ENCODE data around the gene CCDC9. TPM values are rescaled to one million over a fixed set of nuclear protein-coding genes. Genes with fewer than 3 reads are reported as not detected.

The CCDC9 gene
- total RNA-seq, 1 donor from 2014 or later = 59.4 TPM

- H3K27me3 Mint-ChIP-seq (ENCODE audit: low read depth) = no peaks in the 10 kb centered on the region
- no peak for TF ChIP-seq CTCF (IDR thresholded peaks at IDR 0.05)
- peak overlapping the region; percentile 96 for H3K27ac Mint-ChIP-seq (ENCODE audit: unreplicated experiment)
- H3K4me1 Mint-ChIP-seq (ENCODE audit: low read depth) = peaks cover 32% of the 10 kb centered on the region
- H3K36me3 Mint-ChIP-seq (ENCODE audit: low read depth) = peaks cover 5% of the 10 kb centered on the region
- H3K9me3 Mint-ChIP-seq (ENCODE audit: low read depth) = no peaks in the 10 kb centered on the region
- no peak for DNase-seq (ENCODE audit: low spot score)
- peak overlapping the region; percentile 80 for H3K4me3 Mint-ChIP-seq (ENCODE audit: unreplicated experiment)
These were observed 28.8 kb upstream of the CCDC9 start for GRCh38 chr19:47227352-47228167.

- H3K4me3 Mint-ChIP-seq (ENCODE audit: unreplicated experiment) = no peak overlapping the region
- H3K27me3 Mint-ChIP-seq (ENCODE audit: low read depth) = no peaks in the 10 kb centered on the region
- H3K4me1 Mint-ChIP-seq (ENCODE audit: low read depth) = peaks cover 36% of the 10 kb centered on the region
- H3K27ac Mint-ChIP-seq (ENCODE audit: unreplicated experiment) = peak overlapping the region; percentile 96
- no peak for TF ChIP-seq CTCF (IDR thresholded peaks at IDR 0.05)
- no peak for DNase-seq (ENCODE audit: low spot score)
- no peaks in the 10 kb centered on the region for H3K9me3 Mint-ChIP-seq (ENCODE audit: low read depth)
- H3K36me3 Mint-ChIP-seq (ENCODE audit: low read depth) = peaks cover 5% of the 10 kb centered on the region
These were observed 28.0 kb upstream of the CCDC9 start for GRCh38 chr19:47228168-47228936.

- H3K4me3 Mint-ChIP-seq (ENCODE audit: unreplicated experiment) = no peak overlapping the region
- no peak for TF ChIP-seq CTCF (IDR thresholded peaks at IDR 0.05)
- DNase-seq (ENCODE audit: low spot score) = no peak
- H3K36me3 Mint-ChIP-seq (ENCODE audit: low read depth) = peaks cover 3% of the 10 kb centered on the region
- H3K27ac Mint-ChIP-seq (ENCODE audit: unreplicated experiment) = no peak overlapping the region
- no peaks in the 10 kb centered on the region for H3K27me3 Mint-ChIP-seq (ENCODE audit: low read depth)
- no peaks in the 10 kb centered on the region for H3K9me3 Mint-ChIP-seq (ENCODE audit: low read depth)
- peaks cover 36% of the 10 kb centered on the region for H3K4me1 Mint-ChIP-seq (ENCODE audit: low read depth)
These were observed 27.2 kb upstream of the CCDC9 start for GRCh38 chr19:47228937-47229675.

- peaks cover 3% of the 10 kb centered on the region for H3K36me3 Mint-ChIP-seq (ENCODE audit: low read depth)
- H3K4me3 Mint-ChIP-seq (ENCODE audit: unreplicated experiment) = no peak overlapping the region
- H3K27me3 Mint-ChIP-seq (ENCODE audit: low read depth) = no peaks in the 10 kb centered on the region
- no peak for TF ChIP-seq CTCF (IDR thresholded peaks at IDR 0.05)
- peaks cover 36% of the 10 kb centered on the region for H3K4me1 Mint-ChIP-seq (ENCODE audit: low read depth)
- H3K9me3 Mint-ChIP-seq (ENCODE audit: low read depth) = no peaks in the 10 kb centered on the region
- DNase-seq (ENCODE audit: low spot score) = no peak
- H3K27ac Mint-ChIP-seq (ENCODE audit: unreplicated experiment) = no peak overlapping the region
These were observed 26.7 kb upstream of the CCDC9 start for GRCh38 chr19:47229676-47230053.

Data from chondrocyte (in vitro differentiated cells).